H9 (cell line): ENCODE data around the gene TMEM179B. TPM values are rescaled to one million over a fixed set of nuclear protein-coding genes. Genes with fewer than 3 reads are reported as not detected.
"Not testable (repeated sequence)": the region's sequence is repeated elsewhere in the genome, so short reads cannot be mapped to it uniquely, and the experiment has no call there.

Source experiments
- DNase-seq: peaks from one replicate; pipeline ENCODE4 v3.0.0-alpha.2; 2017
- H2AFZ ChIP-seq: one replicate; pipeline ENCODE4 v1.6.1; 2013; ENCODE audit warnings: mild to moderate bottlenecking, low read length, control low read depth, moderate library complexity
- H2AK5ac ChIP-seq: 2 replicates; pipeline ENCODE4 v1.6.1; 2013; ENCODE audit warnings: low read length, control low read depth, mixed read lengths; ENCODE audit not compliant: insufficient read length
- H2BK120ac ChIP-seq: one replicate; pipeline ENCODE4 v1.6.1; 2013; ENCODE audit warnings: low read depth, mild to moderate bottlenecking, low read length, control low read depth, inconsistent platforms; ENCODE audit not compliant: poor library complexity, severe bottlenecking
- H2BK12ac ChIP-seq: 2 replicates; pipeline ENCODE4 v1.6.1; 2013; ENCODE audit warnings: low read length, control low read depth, mixed read lengths, low read depth; ENCODE audit not compliant: insufficient read length
- H2BK15ac ChIP-seq: 2 replicates; pipeline ENCODE4 v1.6.1; 2013; ENCODE audit warnings: low read depth, low read length, control low read depth
- H2BK20ac ChIP-seq: one replicate; pipeline ENCODE4 v1.6.1; 2013; ENCODE audit warnings: low read depth, mild to moderate bottlenecking, low read length, control low read depth, inconsistent platforms; ENCODE audit not compliant: poor library complexity, severe bottlenecking
- H2BK5ac ChIP-seq: 2 replicates; pipeline ENCODE4 v1.6.1; 2013; ENCODE audit warnings: low read length, control low read depth, mixed read lengths; ENCODE audit not compliant: insufficient read length
- H3K14ac ChIP-seq: 2 replicates; pipeline ENCODE4 v1.6.1; 2013; ENCODE audit warnings: low read length, control low read depth; ENCODE audit not compliant: insufficient read depth
- H3K18ac ChIP-seq: 2 replicates; pipeline ENCODE4 v1.6.1; 2013; ENCODE audit warnings: low read depth, mild to moderate bottlenecking, mixed read lengths, low read length, control low read depth; ENCODE audit not compliant: insufficient read length
- H3K23ac ChIP-seq: 2 replicates; pipeline ENCODE4 v1.6.1; 2013; ENCODE audit warnings: low read length, control low read depth, mixed read lengths, low read depth; ENCODE audit not compliant: insufficient read length
- H3K23me2 ChIP-seq: 2 replicates; pipeline ENCODE4 v1.6.1; 2013; ENCODE audit warnings: low read depth, mild to moderate bottlenecking, mixed read lengths, low read length, control low read depth; ENCODE audit not compliant: insufficient read length, poor library complexity, severe bottlenecking
- H3K27ac ChIP-seq: 2 replicates; pipeline ENCODE4 v1.5.1; 2013; ENCODE audit warnings: low read length, control low read depth, mixed read lengths, low read depth; ENCODE audit not compliant: insufficient read length
- H3K27me3 ChIP-seq: 2 replicates; pipeline ENCODE4 v1.6.1; 2013; ENCODE audit warnings: low read length, control low read depth, inconsistent platforms; ENCODE audit not compliant: insufficient read depth
- H3K4ac ChIP-seq: 2 replicates; pipeline ENCODE4 v1.6.1; 2013; ENCODE audit warnings: low read depth, mild to moderate bottlenecking, control low read depth, inconsistent platforms, low read length, moderate library complexity
- H3K4me1 ChIP-seq: 2 replicates; pipeline ENCODE4 v1.6.1; 2013; ENCODE audit warnings: low read length, control low read depth, inconsistent platforms; ENCODE audit not compliant: insufficient read depth
- H3K4me2 ChIP-seq: 2 replicates; pipeline ENCODE4 v1.6.1; 2013; ENCODE audit warnings: low read length, control low read depth, mixed read lengths; ENCODE audit not compliant: insufficient read length, insufficient read depth
- H3K56ac ChIP-seq: 2 replicates; pipeline ENCODE4 v1.6.1; 2013; ENCODE audit warnings: low read depth, mild to moderate bottlenecking, mixed read lengths, low read length, control low read depth; ENCODE audit not compliant: insufficient read length
- H3K79me1 ChIP-seq: 2 replicates; pipeline ENCODE4 v1.6.1; 2013; ENCODE audit warnings: low read depth, mild to moderate bottlenecking, moderate library complexity, low read length, control low read depth, inconsistent platforms; ENCODE audit not compliant: insufficient read depth, poor library complexity, severe bottlenecking
- H3K79me2 ChIP-seq: 2 replicates; pipeline ENCODE4 v1.6.1; 2013; ENCODE audit warnings: low read length, control low read depth, inconsistent platforms; ENCODE audit not compliant: insufficient read depth
- H3K9ac ChIP-seq: 2 replicates; pipeline ENCODE4 v1.6.1; 2013; ENCODE audit warnings: low read length, control low read depth, mixed read lengths; ENCODE audit not compliant: insufficient read length; ENCODE audit errors: extremely low read depth
- H3K9me3 ChIP-seq: one replicate; pipeline ENCODE4 v1.6.1; 2013; ENCODE audit warnings: low read depth, low read length, inconsistent platforms; ENCODE audit not compliant: control insufficient read depth
- H3T11ph ChIP-seq: one replicate; pipeline ENCODE4 v1.6.1; 2013; ENCODE audit warnings: mild to moderate bottlenecking, low read length, control low read depth, inconsistent platforms
- H4K20me1 ChIP-seq: one replicate; pipeline ENCODE4 v1.6.1; 2013; ENCODE audit not compliant: control insufficient read depth, insufficient read length, insufficient read depth
- H4K5ac ChIP-seq: 2 replicates; pipeline ENCODE4 v1.6.1; 2013; ENCODE audit warnings: low read depth, mild to moderate bottlenecking, mixed read lengths, low read length, control low read depth; ENCODE audit not compliant: insufficient read length
- H4K8ac ChIP-seq: replicated peaks from 2 replicates; pipeline ENCODE4 v1.6.1; 2013; ENCODE audit warnings: low read length, control low read depth, mixed read lengths, low read depth; ENCODE audit not compliant: insufficient read length
- H4K91ac ChIP-seq: 2 replicates; pipeline ENCODE4 v1.6.1; 2013; ENCODE audit warnings: low read depth, mild to moderate bottlenecking, moderate library complexity, mixed read lengths, low read length, control low read depth; ENCODE audit not compliant: insufficient read length
- H3K27ac Mint-ChIP-seq, 3 experiments: 2 replicates in 2 of 3; 3 replicates in 1 of 3; pipeline ENCODE4 v1.8.0; 2020 to 2021; ENCODE audit warnings: mixed read lengths in 3 of 3, mild to moderate bottlenecking in 1 of 3, moderate library complexity in 1 of 3
- H3K27me3 Mint-ChIP-seq: 2 replicates; pipeline ENCODE4 v1.8.0; 2021; ENCODE audit warnings: low read depth, mild to moderate bottlenecking, moderate library complexity, mixed read lengths
- H3K36me3 Mint-ChIP-seq, 3 experiments: 2 replicates in 2 of 3; 3 replicates in 1 of 3; pipeline ENCODE4 v1.8.0; 2020 to 2021; ENCODE audit warnings: low read depth in 3 of 3, mixed read lengths in 3 of 3; ENCODE audit not compliant: insufficient read depth in 1 of 3
- H3K4me1 Mint-ChIP-seq, 2 experiments: 2 replicates each; pipeline ENCODE4 v1.8.0; 2020; ENCODE audit warnings: mixed read lengths in 2 of 2
- H3K4me3 Mint-ChIP-seq, 2 experiments: 2 replicates in 1 of 2; 3 replicates in 1 of 2; pipeline ENCODE4 v1.8.0; 2020 to 2021; ENCODE audit warnings: mild to moderate bottlenecking in 2 of 2, mixed read lengths in 2 of 2, moderate library complexity in 1 of 2
- H3K9me3 Mint-ChIP-seq, 2 experiments: 2 replicates in 1 of 2; 3 replicates in 1 of 2; pipeline ENCODE4 v1.8.0; 2020; ENCODE audit warnings: mild to moderate bottlenecking in 2 of 2, mixed read lengths in 2 of 2, moderate library complexity in 1 of 2
- WGBS: extraction: QIAGEN DNeasy Blood & Tissue Kit; methylation state at CpG from one replicate; pipeline ENCODE4 v1.1.7; 2013; ENCODE audit warnings: missing lambda C conversion rate, low lambda C conversion rate, mixed read lengths; ENCODE audit not compliant: insufficient read length; ENCODE audit errors: extremely low coverage; 5-methylcytosine and 5-hydroxymethylcytosine counted together
- total RNA-seq: library from RNA; stranded (reverse); gene quantifications from 2 replicates; pipeline ENCODE4 v1.2.1, GENCODE V29; 2021
- TF ChIP-seq, protein P1 (sequence below): fragments of 200-600 bp; sonication (generic); conservative IDR thresholded peaks from 3 replicates; pipeline ENCODE4 v1.8.0; 2021; ENCODE audit warnings: antibody characterized with exemption, mild to moderate bottlenecking

The TMEM179B gene
- total RNA-seq, 1 experiment from 2014 or later: 25.0 TPM

DNA sequence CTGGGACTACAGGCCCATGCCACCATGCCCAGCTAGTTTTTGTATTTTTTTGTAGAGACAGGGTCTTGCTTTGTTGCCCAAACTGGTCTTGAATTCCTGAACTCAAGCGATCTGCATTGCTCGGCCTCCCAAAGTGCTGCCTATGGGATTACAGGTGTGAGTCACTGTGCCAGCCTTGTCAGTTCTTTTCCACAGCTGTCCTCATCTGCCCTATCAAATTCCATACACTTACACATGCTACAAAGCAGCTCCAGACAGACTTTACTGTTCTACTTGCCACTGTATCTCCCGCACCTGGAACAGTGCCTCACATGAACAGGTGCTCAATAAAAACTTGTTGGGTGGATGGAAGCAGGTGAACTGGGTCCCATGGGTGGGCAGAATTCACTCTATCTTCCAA is 36.5 kb downstream of the TMEM179B start:
- no peak overlapping the region for H3K56ac ChIP-seq
- H3K9me3 Mint-ChIP-seq: no peaks in the 10 kb centered on the region
- H3K14ac ChIP-seq: no peak overlapping the region
- TF ChIP-seq, protein P1, sequence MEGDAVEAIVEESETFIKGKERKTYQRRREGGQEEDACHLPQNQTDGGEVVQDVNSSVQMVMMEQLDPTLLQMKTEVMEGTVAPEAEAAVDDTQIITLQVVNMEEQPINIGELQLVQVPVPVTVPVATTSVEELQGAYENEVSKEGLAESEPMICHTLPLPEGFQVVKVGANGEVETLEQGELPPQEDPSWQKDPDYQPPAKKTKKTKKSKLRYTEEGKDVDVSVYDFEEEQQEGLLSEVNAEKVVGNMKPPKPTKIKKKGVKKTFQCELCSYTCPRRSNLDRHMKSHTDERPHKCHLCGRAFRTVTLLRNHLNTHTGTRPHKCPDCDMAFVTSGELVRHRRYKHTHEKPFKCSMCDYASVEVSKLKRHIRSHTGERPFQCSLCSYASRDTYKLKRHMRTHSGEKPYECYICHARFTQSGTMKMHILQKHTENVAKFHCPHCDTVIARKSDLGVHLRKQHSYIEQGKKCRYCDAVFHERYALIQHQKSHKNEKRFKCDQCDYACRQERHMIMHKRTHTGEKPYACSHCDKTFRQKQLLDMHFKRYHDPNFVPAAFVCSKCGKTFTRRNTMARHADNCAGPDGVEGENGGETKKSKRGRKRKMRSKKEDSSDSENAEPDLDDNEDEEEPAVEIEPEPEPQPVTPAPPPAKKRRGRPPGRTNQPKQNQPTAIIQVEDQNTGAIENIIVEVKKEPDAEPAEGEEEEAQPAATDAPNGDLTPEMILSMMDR: no peak
- H2BK15ac ChIP-seq: no peak overlapping the region
- H3K4me1 Mint-ChIP-seq: no peaks in the 10 kb centered on the region
- H2BK120ac ChIP-seq: no peak overlapping the region
- no peaks in the 10 kb centered on the region for H3K27me3 Mint-ChIP-seq
- no peak overlapping the region for H3K4me2 ChIP-seq
- no peak overlapping the region for H2AK5ac ChIP-seq
- no peak overlapping the region for H3K9ac ChIP-seq
- no peak overlapping the region for H4K8ac ChIP-seq
- H3K36me3 Mint-ChIP-seq: peaks cover 25 to 78% (median 76%) of the 10 kb centered on the region in 3 experiments; a peak in 6 of 7 replicates
- no peak overlapping the region for H2BK20ac ChIP-seq
- H3K9me3 ChIP-seq: no peaks in the 10 kb centered on the region
- no peak overlapping the region for H3K4ac ChIP-seq
- no CpG with 5 or more reads among the region's 3 CpGs for WGBS
- H3K23me2 ChIP-seq: no peaks in the 10 kb centered on the region
- H4K20me1 ChIP-seq: no peaks in the 10 kb centered on the region
- H3K27ac Mint-ChIP-seq: no peak overlapping the region
- H3T11ph ChIP-seq: no peak overlapping the region
- no peak for DNase-seq
- no peak overlapping the region for H3K23ac ChIP-seq
- H3K27me3 ChIP-seq: no peaks in the 10 kb centered on the region
- H3K4me3 Mint-ChIP-seq: no peak overlapping the region; a peak in 1 of 5 replicates
- H2AFZ ChIP-seq: no peak overlapping the region
- no peaks in the 10 kb centered on the region for H3K79me2 ChIP-seq
- H2BK5ac ChIP-seq: no peak overlapping the region
- no peak overlapping the region for H3K27ac ChIP-seq
- no peak overlapping the region for H4K5ac ChIP-seq
- no peaks in the 10 kb centered on the region for H3K4me1 ChIP-seq
- H3K79me1 ChIP-seq: no peaks in the 10 kb centered on the region
- no peak overlapping the region for H3K18ac ChIP-seq
- H2BK12ac ChIP-seq: no peak overlapping the region
- H4K91ac ChIP-seq: no peak overlapping the region

- not testable (repeated sequence) for H3K4me3 Mint-ChIP-seq, H2BK5ac ChIP-seq, H3K27ac Mint-ChIP-seq, H3K4me2 ChIP-seq, H3K23ac ChIP-seq, H3K4me1 ChIP-seq, H3K9ac ChIP-seq, H3K14ac ChIP-seq, DNase-seq, H3K23me2 ChIP-seq, H3K56ac ChIP-seq, H2BK20ac ChIP-seq, H3K27ac ChIP-seq, H3K18ac ChIP-seq, H2BK15ac ChIP-seq, H2AFZ ChIP-seq, H3K79me2 ChIP-seq, H3K9me3 Mint-ChIP-seq, H4K20me1 ChIP-seq, H4K5ac ChIP-seq, H3K79me1 ChIP-seq, H3K27me3 ChIP-seq, H4K8ac ChIP-seq, H2BK120ac ChIP-seq, H3T11ph ChIP-seq, H3K4ac ChIP-seq, H2BK12ac ChIP-seq, H3K27me3 Mint-ChIP-seq, H4K91ac ChIP-seq, H2AK5ac ChIP-seq, H3K9me3 ChIP-seq
- peaks cover 14 to 15% of the 10 kb centered on the region in 2 experiments for H3K4me1 Mint-ChIP-seq
- WGBS: no CpG with 5 or more reads among the region's 8 CpGs
- H3K36me3 Mint-ChIP-seq: peaks cover 16 to 54% (median 48%) of the 10 kb centered on the region in 3 experiments; a peak in 6 of 7 replicates
Observed at GRCh38 chr11:62828130-62828529, 40.9 kb downstream of the TMEM179B start.
